Mesendoderm (in vitro differentiated cells): Measurements from ENCODE around the gene ZNF736. TPM values are rescaled to one million over a fixed set of nuclear protein-coding genes. Genes with fewer than 3 reads are reported as not detected.
"Not testable (repeated sequence)": the region's sequence is repeated elsewhere in the genome, so short reads cannot be mapped to it uniquely, and the experiment has no call there.

Source experiments
- DNase-seq: peaks from one replicate; pipeline ENCODE4 v3.0.0; 2013
- H2AK5ac ChIP-seq: 2 replicates; pipeline ENCODE4 v1.6.1; 2013; ENCODE audit warnings: low read length, inconsistent platforms
- H2BK120ac ChIP-seq: 2 replicates; pipeline ENCODE4 v1.6.1; 2013; ENCODE audit warnings: low read depth, mild to moderate bottlenecking, low read length, moderate library complexity, mixed read lengths
- H2BK15ac ChIP-seq: replicated peaks from 2 replicates; pipeline ENCODE4 v1.6.1; 2013; ENCODE audit warnings: low read depth, mild to moderate bottlenecking, moderate library complexity
- H2BK5ac ChIP-seq: 2 replicates; pipeline ENCODE4 v1.6.1; 2013; ENCODE audit warnings: low read length, inconsistent platforms
- H3K18ac ChIP-seq: 2 replicates; pipeline ENCODE4 v1.6.1; 2013; ENCODE audit warnings: mild to moderate bottlenecking, low read length, mixed read lengths
- H3K23ac ChIP-seq: one replicate; pipeline ENCODE4 v1.6.1; 2013; ENCODE audit warnings: low read length
- H3K27ac ChIP-seq: 2 replicates; pipeline ENCODE4 v1.5.1; 2013; ENCODE audit warnings: low read depth, mild to moderate bottlenecking, inconsistent platforms, low read length, moderate library complexity
- H3K27me3 ChIP-seq: 2 replicates; pipeline ENCODE4 v1.6.1; 2013; ENCODE audit warnings: low read length, control low read depth, mild to moderate bottlenecking, inconsistent platforms; ENCODE audit not compliant: insufficient read depth, poor library complexity
- H3K36me3 ChIP-seq: 2 replicates; pipeline ENCODE4 v1.6.1; 2013; ENCODE audit warnings: low read length, inconsistent platforms; ENCODE audit not compliant: control insufficient read depth, insufficient read depth
- H3K4ac ChIP-seq: one replicate; pipeline ENCODE4 v1.6.1; 2013; ENCODE audit warnings: low read depth, mild to moderate bottlenecking, low read length, moderate library complexity
- H3K4me1 ChIP-seq: 2 replicates; pipeline ENCODE4 v1.6.1; 2013; ENCODE audit warnings: low read depth, low read length, inconsistent platforms; ENCODE audit not compliant: control insufficient read depth
- H3K4me2 ChIP-seq: 2 replicates; pipeline ENCODE4 v1.6.1; 2013; ENCODE audit warnings: low read length
- H3K4me3 ChIP-seq: 2 replicates; pipeline ENCODE4 v1.5.1; 2013; ENCODE audit warnings: mild to moderate bottlenecking, low read length
- H3K56ac ChIP-seq: one replicate; pipeline ENCODE4 v1.6.1; 2013; ENCODE audit warnings: low read length
- H3K79me1 ChIP-seq: 2 replicates; pipeline ENCODE4 v1.6.1; 2013; ENCODE audit warnings: low read length, inconsistent platforms
- H3K79me2 ChIP-seq: 2 replicates; pipeline ENCODE4 v1.6.1; 2013; ENCODE audit warnings: mild to moderate bottlenecking, low read length; ENCODE audit not compliant: control insufficient read depth, insufficient read depth
- H3K9ac ChIP-seq: 2 replicates; pipeline ENCODE4 v1.6.1; 2013; ENCODE audit warnings: low read length, inconsistent platforms
- H4K5ac ChIP-seq: one replicate; pipeline ENCODE4 v1.6.1; 2013; ENCODE audit warnings: low read length
- H4K8ac ChIP-seq: one replicate; pipeline ENCODE4 v1.6.1; 2013; ENCODE audit warnings: low read depth, mild to moderate bottlenecking, control low read depth, low read length, moderate library complexity
- WGBS: extraction: QIAGEN DNeasy Blood & Tissue Kit; methylation state at CpG from one replicate; pipeline ENCODE4 v1.1.7; 2013; ENCODE audit warnings: low lambda C conversion rate, missing lambda C conversion rate; ENCODE audit not compliant: insufficient coverage; ENCODE audit errors: extremely low coverage; 5-methylcytosine and 5-hydroxymethylcytosine counted together
- polyA plus RNA-seq, 2 experiments: library from polyadenylated mRNA; stranded (reverse); fragments of 200-250 nt; gene quantifications; one replicate each; pipeline ENCODE4 v1.2.3, GENCODE V29; 2013

Gene ZNF736
- 0.31 TPM for polyA plus RNA-seq (2013, experiment 1 of 2)
- polyA plus RNA-seq (2013, experiment 2 of 2), result 0.24 TPM

GRCh38 chr7:64313740-64314491, at the start of gene ZNF736:
ZNF736 (plus strand) TSS chr7:64313961; CDS start chr7:64314151, 190 bp downstream.
- no peaks in the 10 kb centered on the region for H3K79me2 ChIP-seq
- no peaks in the 10 kb centered on the region for H3K27me3 ChIP-seq
- H4K5ac ChIP-seq, result no peak within 1 kb of the TSS
- H3K4ac ChIP-seq, result no peak within 1 kb of the TSS
- no peak within 1 kb of the TSS for H3K27ac ChIP-seq
- no peak within 1 kb of the TSS for H3K18ac ChIP-seq
- no CpG with 5 or more reads among the region's 33 CpGs for WGBS
- H3K9ac ChIP-seq, result no peak within 1 kb of the TSS
- no peak within 1 kb of the TSS for H2BK5ac ChIP-seq
- no peaks in the 10 kb centered on the region for H3K36me3 ChIP-seq
- no peak within 1 kb of the TSS for H3K4me2 ChIP-seq
- H3K23ac ChIP-seq, result no peak within 1 kb of the TSS
- no peak within 1 kb of the TSS for H4K8ac ChIP-seq
- H3K56ac ChIP-seq, result no peak within 1 kb of the TSS
- no peak within 1 kb of the TSS for H2AK5ac ChIP-seq
- H2BK120ac ChIP-seq, result no peak within 1 kb of the TSS
- no peak within 1 kb of the TSS for H2BK15ac ChIP-seq
- H3K79me1 ChIP-seq, result no peaks in the 10 kb centered on the region
- no peaks in the 10 kb centered on the region for H3K4me1 ChIP-seq
- peak within 1 kb of the TSS; percentile 30 for H3K4me3 ChIP-seq
- peak; percentile 65 for DNase-seq

- H3K56ac ChIP-seq, result no peak overlapping the region
Observed at GRCh38 chr7:64266341-64266919, 47.3 kb upstream of the ZNF736 start.

GRCh38 chr7:64277630-64278029, 36.1 kb upstream of the ZNF736 start:
- Histone ChIP-seq H2AK5ac (no peak overlapping the region), H3K23ac (no peak overlapping the region), H3K79me2 (no peaks in the 10 kb centered on the region), H3K9ac (no peak overlapping the region), H4K5ac (no peak overlapping the region), H3K4ac (no peak overlapping the region), H3K4me3 (no peak overlapping the region), H3K79me1 (no peaks in the 10 kb centered on the region), H3K27ac (no peak overlapping the region), H4K8ac (no peak overlapping the region), H3K4me1 (no peaks in the 10 kb centered on the region), H2BK5ac (no peak overlapping the region), H3K18ac (no peak overlapping the region), H2BK120ac (no peak overlapping the region), H3K27me3 (no peaks in the 10 kb centered on the region), H3K4me2 (no peak overlapping the region), H3K36me3 (no peaks in the 10 kb centered on the region), H3K56ac (no peak overlapping the region), H2BK15ac (no peak overlapping the region)
- no CpG with 5 or more reads among the region's 2 CpGs for WGBS
- no peak for DNase-seq

More at GRCh38 chr7:64266341-64266919, 47.3 kb upstream of the ZNF736 start:
- Histone ChIP-seq H3K4ac (no peak overlapping the region), H2BK15ac (no peak overlapping the region), H3K79me1 (no peaks in the 10 kb centered on the region), H3K9ac (no peak overlapping the region), H3K4me3 (no peak overlapping the region), H2BK120ac (no peak overlapping the region), H4K5ac (no peak overlapping the region), H3K27me3 (no peaks in the 10 kb centered on the region), H3K79me2 (no peaks in the 10 kb centered on the region), H2BK5ac (no peak overlapping the region), H3K36me3 (no peaks in the 10 kb centered on the region), H3K4me1 (no peaks in the 10 kb centered on the region), H4K8ac (no peak overlapping the region), H3K18ac (no peak overlapping the region), H3K23ac (no peak overlapping the region), H2AK5ac (no peak overlapping the region), H3K27ac (no peak overlapping the region), H3K4me2 (no peak overlapping the region)
- DNase-seq, result no peak
- no CpG with 5 or more reads among the region's 1 CpG for WGBS

- no peaks in the 10 kb centered on the region for H3K79me1 ChIP-seq
- no peak overlapping the region for H3K56ac ChIP-seq
- no peaks in the 10 kb centered on the region for H3K79me2 ChIP-seq
- no peaks in the 10 kb centered on the region for H3K27me3 ChIP-seq
- no peak overlapping the region for H3K23ac ChIP-seq
- no peak for DNase-seq
- no peak overlapping the region for H3K27ac ChIP-seq
- no peak overlapping the region for H2BK5ac ChIP-seq
- no peak overlapping the region for H2AK5ac ChIP-seq
- no CpG with 5 or more reads among the region's 1 CpG for WGBS
- H2BK15ac ChIP-seq, result no peak overlapping the region
- no peak overlapping the region for H2BK120ac ChIP-seq
- no peak overlapping the region for H3K18ac ChIP-seq
- H3K4me1 ChIP-seq, result no peaks in the 10 kb centered on the region
- no peak overlapping the region for H4K8ac ChIP-seq
- H4K5ac ChIP-seq, result no peak overlapping the region
- no peak overlapping the region for H3K4me2 ChIP-seq
- no peaks in the 10 kb centered on the region for H3K36me3 ChIP-seq
- H3K4me3 ChIP-seq, result no peak overlapping the region
- no peak overlapping the region for H3K4ac ChIP-seq
- no peak overlapping the region for H3K9ac ChIP-seq
Observed at GRCh38 chr7:64294701-64295420, 18.9 kb upstream of the ZNF736 start.

- no CpG with 5 or more reads among the region's 1 CpG for WGBS
- H2BK120ac ChIP-seq, result not testable (repeated sequence)
Observed at GRCh38 chr7:64297418-64297817, 16.3 kb upstream of the ZNF736 start.

More at GRCh38 chr7:64297418-64297817, 16.3 kb upstream of the ZNF736 start:
- not testable (repeated sequence) for H3K79me2 ChIP-seq, H2AK5ac ChIP-seq, H4K5ac ChIP-seq, H3K4me3 ChIP-seq, H3K36me3 ChIP-seq, DNase-seq, H3K4me2 ChIP-seq, H2BK15ac ChIP-seq, H3K23ac ChIP-seq, H3K27ac ChIP-seq, H3K4me1 ChIP-seq, H3K56ac ChIP-seq, H3K4ac ChIP-seq, H3K9ac ChIP-seq, H3K27me3 ChIP-seq, H2BK5ac ChIP-seq, H3K79me1 ChIP-seq, H4K8ac ChIP-seq, H3K18ac ChIP-seq
